ENCODE data around the gene HIF3A. TPM values are rescaled to one million over a fixed set of nuclear protein-coding genes. Genes with fewer than 3 reads are reported as not detected.

Gene HIF3A
- total and polyA plus RNA-seq, 2 of the 8 experiments (the other 6 are each of a cell fraction or from before 2014, with no cell fraction given) = 38.6 to 38.8 TPM

- TF ChIP-seq USF2 (IDR thresholded peaks at IDR 0.05; ENCODE audit: low read length) (no peak), POLR2AphosphoS5 (IDR thresholded peaks at IDR 0.05; ENCODE audit: low read depth, low read length) (no peak), RNF2 (IDR thresholded peaks at IDR 0.05; ENCODE audit: borderline replicate concordance, low read depth, low read length, missing control alignments, poor library complexity, severe bottlenecking) (no peak), CBX8 (IDR thresholded peaks at IDR 0.05; ENCODE audit: borderline replicate concordance, low read depth, low read length) (no peak)
Observed at GRCh38 chr19:46303322-46303690, 6.5 kb downstream of the HIF3A start (continued).

Measured in H1 (cell line).